ENCODE data around the gene SCYL1.

SCYL1 gene

GRCh38 chr11:65572356-65573051 lies 47.6 kb downstream of the SCYL1 start, which contains the start of gene FAM89B:
Gene FAM89B (plus strand): TSS chr11:65572538. CDS start chr11:65572670, 132 bp downstream.
- peak; percentile 95 for DNase-seq

DNA sequence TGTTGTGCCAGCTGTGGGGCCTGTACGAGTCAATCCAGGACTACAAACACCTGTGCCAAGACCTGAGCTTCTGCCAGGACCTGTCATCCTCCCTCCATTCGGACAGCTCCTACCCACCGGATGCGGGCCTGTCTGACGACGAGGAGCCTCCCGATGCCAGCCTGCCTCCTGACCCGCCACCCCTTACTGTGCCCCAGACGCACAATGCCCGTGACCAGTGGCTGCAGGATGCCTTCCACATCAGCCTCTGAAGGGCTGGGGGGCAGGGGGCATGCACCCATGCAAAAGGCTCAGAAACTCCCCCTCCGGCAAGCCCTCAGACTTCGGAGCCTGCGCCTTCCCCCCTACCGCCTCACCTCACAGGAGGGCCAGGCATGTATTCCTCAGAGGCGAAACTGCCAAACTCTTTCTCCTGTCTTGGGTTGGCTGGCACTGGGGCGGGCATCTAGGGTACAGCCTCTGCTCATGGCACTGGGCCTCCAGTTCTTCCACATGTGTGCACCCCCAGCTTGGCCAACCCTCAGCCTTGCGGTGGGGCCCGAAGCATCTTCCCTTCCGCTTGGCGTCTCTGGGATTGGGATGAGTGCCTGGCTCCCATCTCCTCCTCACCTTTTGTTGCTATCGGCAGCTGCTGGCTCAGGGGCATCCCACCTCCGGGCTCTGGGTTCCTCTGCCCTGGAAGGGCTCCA lies 48.7 kb downstream of the SCYL1 start:
- DNase-seq = peak; percentile 46

- peak; percentile 97 for DNase-seq
Observed at GRCh38 chr11:65574109-65574810, 49.4 kb downstream of the SCYL1 start.

- DNase-seq = no peak
Observed at GRCh38 chr11:65574811-65575567, 50.1 kb downstream of the SCYL1 start.

GRCh38 chr11:65575568-65576231 lies 50.8 kb downstream of the SCYL1 start, which contains the start of gene EHBP1L1:
Gene EHBP1L1 (plus strand): TSS chr11:65576053. CDS start chr11:65576303, 250 bp downstream.
- DNase-seq = peak; percentile 84

GRCh38 chr11:65576232-65576866 lies 51.5 kb downstream of the SCYL1 start:
- peak; percentile 56 for DNase-seq

- DNase-seq = peak; percentile 67
Observed at GRCh38 chr11:65576867-65577755, 52.2 kb downstream of the SCYL1 start.

DNA sequence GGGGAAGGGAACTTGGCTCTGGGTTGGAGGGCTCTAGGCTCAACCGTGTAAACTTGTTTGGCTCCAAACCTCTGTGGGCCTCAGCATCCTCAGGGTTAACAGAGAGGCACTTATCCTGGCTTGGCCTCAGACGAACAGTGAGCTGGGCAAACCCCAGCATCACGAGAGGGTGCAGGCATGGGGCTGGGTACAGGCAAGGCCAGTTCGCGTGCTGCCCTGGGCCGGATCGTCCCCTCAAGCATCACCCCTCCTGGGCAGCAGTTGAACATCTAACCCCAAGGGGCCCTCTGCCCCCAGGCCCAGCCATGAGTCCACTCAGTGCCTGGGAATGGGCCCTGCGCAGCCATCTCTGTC lies 52.9 kb downstream of the SCYL1 start:
- no peak for DNase-seq

GRCh38 chr11:65578134-65578533 lies 53.3 kb downstream of the SCYL1 start:
- DNase-seq = no peak

DNA sequence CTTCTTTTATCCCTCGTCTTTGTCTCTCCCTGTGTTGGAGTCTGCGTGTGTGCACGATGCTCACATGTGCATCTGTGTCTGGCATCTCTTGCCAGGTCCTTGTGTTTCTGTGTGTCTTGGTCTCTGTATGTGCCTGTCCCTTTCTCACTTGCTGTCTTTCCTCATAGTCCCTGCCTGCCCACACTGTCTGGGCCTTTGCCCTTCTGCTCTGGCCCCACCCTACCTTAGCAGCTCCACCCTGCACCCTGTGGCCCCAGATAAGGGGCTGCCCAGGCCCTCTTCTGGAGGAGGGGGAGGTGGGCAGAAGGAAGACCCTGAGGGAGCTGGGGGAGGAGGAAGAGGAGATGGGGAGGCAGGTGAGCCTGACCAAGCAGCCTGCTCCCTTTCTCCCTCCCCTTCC lies 53.8 kb downstream of the SCYL1 start:
- no peak for DNase-seq

GRCh38 chr11:65579291-65579690 lies 54.4 kb downstream of the SCYL1 start:
- DNase-seq = no peak

- DNase-seq = no peak
Observed at GRCh38 chr11:65580031-65580692, 55.3 kb downstream of the SCYL1 start.

- DNase-seq = no peak
Observed at GRCh38 chr11:65580756-65581155, 55.9 kb downstream of the SCYL1 start.

- DNase-seq = no peak
Observed at GRCh38 chr11:65581928-65582327, 57.0 kb downstream of the SCYL1 start.

DNA sequence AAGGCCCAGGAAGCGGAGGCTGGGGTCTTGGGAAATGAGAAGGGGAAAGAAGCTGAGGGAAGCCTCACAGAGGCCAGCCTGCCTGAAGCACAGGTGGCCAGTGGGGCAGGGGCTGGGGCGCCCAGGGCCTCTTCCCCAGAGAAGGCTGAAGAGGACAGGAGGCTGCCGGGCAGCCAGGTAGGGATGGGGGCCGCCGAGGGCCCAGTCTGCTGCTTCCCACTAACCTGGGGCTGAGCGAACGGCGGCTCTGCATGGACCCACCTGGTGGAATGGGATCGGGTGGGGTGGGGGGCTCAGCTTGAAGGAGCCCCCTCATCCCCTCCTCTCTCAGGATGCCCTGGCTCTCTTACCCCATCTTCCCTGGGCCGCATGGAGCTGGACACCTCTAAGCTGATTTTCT lies 58.7 kb downstream of the SCYL1 start:
- no peak for DNase-seq

DNA sequence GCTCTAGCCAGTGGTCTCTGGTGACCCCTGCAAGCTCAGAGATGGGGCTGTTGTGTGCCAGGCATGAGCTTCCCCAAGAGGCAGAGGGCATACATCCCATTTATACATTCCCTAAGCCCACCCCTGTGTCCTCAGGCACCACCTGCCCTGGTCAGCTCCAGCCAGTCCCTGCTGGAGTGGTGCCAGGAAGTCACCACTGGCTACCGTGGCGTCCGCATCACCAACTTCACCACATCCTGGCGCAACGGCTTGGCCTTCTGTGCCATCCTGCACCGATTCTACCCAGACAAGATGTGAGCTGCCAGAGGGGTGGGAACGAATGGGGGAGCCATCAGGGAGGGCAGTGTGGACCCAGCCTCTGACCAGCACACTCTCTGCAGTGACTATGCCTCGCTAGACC lies 59.2 kb downstream of the SCYL1 start:
- no peak for DNase-seq

GRCh38 chr11:65584723-65585171 lies 59.9 kb downstream of the SCYL1 start:
- DNase-seq = no peak

DNA sequence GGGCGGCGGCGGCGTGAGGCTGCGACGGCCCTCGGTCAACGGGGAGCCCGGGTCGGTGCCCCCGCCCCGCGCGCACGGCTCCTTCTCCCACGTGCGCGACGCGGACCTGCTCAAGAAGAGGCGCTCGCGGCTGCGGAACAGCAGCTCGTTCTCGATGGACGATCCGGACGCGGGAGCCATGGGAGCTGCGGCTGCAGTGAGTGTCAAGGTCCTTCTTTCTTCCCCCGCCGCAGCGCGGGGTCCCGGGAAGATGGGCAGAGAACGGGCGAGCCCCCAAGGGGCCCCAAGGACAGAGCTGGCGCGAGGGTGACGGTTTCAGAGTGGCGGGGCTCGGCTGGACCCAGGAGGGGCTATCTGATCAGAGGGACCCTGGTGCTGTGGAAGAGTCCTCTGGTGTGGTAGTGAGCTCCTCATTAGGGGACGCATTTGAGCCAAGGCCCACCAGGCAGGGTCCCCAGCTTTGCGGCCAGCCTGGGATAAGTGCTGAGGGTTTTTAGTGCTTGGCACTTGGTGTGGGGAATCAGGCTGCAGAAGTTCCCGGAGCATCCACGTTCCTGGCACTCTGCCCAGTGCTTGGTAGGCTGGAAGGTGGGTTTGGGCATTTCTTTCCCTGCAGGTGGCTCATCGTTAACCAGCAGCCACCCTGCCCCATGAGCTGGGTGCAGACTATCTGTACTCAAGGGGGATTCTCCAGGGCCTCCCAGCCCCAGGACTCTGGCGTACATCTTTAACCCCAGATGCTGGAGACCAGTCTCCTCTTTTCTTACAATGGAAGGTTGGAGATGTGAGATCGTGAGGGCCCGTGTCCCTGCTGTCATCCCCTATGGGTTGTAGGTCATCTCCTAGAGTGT lies 60.7 kb downstream of the SCYL1 start:
- DNase-seq = no peak

DNA sequence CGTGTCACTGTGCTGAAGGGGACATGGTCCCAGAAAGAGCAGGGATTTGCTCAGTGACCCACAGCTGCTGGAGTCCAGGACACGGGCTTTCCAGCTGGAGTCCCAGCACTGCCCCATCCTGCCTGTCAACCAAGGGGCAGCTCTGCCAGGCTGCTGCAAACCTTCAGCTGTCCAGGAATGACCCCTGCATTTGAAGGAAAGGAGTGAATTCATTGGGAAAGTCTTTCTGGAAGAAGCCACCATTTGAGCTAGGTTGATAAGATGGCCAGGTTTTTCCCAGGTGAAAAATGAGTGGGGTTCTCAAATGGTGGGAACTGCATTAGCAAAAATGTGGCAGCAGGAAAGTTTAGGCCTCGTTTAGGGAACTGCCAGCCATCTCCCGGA lies 61.4 kb downstream of the SCYL1 start:
- no peak for DNase-seq
